GM12864 (cell line): Measurements from ENCODE around the gene LY6G5B.
A peak's percentile ranks its signal among the peaks of the same experiment; 100 is the strongest.

Experiments used
- DNase-seq: peaks from one replicate; pipeline ENCODE4 v3.0.0-alpha.2; 2011; ENCODE audit warnings: low read depth
- H3K4me3 ChIP-seq: 2 replicates; pipeline ENCODE4 v1.5.1; 2011; ENCODE audit warnings: mild to moderate bottlenecking, low read depth, low read length, control low read depth
- CTCF ChIP-seq: IDR thresholded peaks from 2 replicates; pipeline ENCODE4 v1.5.1; 2011; ENCODE audit warnings: low read depth, mild to moderate bottlenecking, moderate library complexity, low read length, control low read depth, inconsistent platforms; ENCODE audit errors: missing control alignments

The LY6G5B gene

GRCh38 chr6:31658158-31658688 lies 11.6 kb upstream of the LY6G5B start:
- no peak for TF ChIP-seq CTCF
- peak overlapping the region; percentile 92 for H3K4me3 ChIP-seq
- no peak for DNase-seq

GRCh38 chr6:31658983-31659648 lies 10.7 kb upstream of the LY6G5B start:
- no peak for TF ChIP-seq CTCF
- peak overlapping the region; percentile 92 for H3K4me3 ChIP-seq
- DNase-seq = no peak

GRCh38 chr6:31659649-31660380 lies 10.0 kb upstream of the LY6G5B start:
- DNase-seq = no peak
- peak overlapping the region; percentile 92 for H3K4me3 ChIP-seq
- no peak for TF ChIP-seq CTCF

GRCh38 chr6:31660381-31661261 lies 9.2 kb upstream of the LY6G5B start, which contains the start of gene C6orf47:
Gene C6orf47 (minus strand): TSS chr6:31660778. CDS start chr6:31659947, 831 bp downstream.
- H3K4me3 ChIP-seq = peak within 1 kb of the TSS; percentile 92
- no peak for TF ChIP-seq CTCF
- DNase-seq = no peak

- DNase-seq = no peak
- H3K4me3 ChIP-seq = peak overlapping the region; percentile 92; the same call in 1 of the 2 replicates
- TF ChIP-seq CTCF = no peak
These were observed 8.3 kb upstream of the LY6G5B start for GRCh38 chr6:31661262-31662123.
